ENCODE results near the gene HPCA.

DNA sequence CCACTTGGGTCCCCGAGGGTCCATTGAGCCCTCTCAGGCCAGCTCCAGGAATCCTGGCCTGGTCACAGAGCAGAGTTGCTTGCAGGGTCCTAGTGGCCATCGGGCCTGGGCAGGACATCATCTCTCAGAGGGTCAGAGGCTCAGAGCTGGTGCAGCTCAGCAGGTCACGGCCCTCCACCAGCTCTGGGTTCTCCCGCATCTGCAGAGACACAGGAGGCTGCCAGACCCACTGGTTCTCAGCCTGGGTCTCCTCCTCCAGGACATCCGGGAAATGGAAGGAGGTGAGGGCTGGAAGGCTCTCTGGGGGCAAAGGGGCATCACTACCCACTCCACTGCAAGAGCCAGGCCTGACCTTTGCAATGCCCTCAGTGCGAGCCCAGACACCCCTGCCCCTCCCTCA, 8.4 kb downstream of the HPCA start:
- no peak for TF ChIP-seq POLR2A (IDR thresholded peaks at IDR 0.05)
- no peak for TF ChIP-seq CTCF (IDR thresholded peaks at IDR 0.05)
